H1 (cell line): ENCODE measurements around the gene ZFAND5. TPM values are rescaled to one million over a fixed set of nuclear protein-coding genes. Genes with fewer than 3 reads are reported as not detected.

ENCODE experiments used
- CTCF ChIA-PET: fragments of 300-600 bp; sonication (Branson Sonifier 250); formaldehyde crosslinking; loops from one replicate; lab custom pipeline; 2021; ENCODE audit not compliant: partially characterized antibody; lab: Charles Lee
- POLR2A ChIA-PET: fragments of 300-600 bp; sonication (Branson Sonifier 250); formaldehyde crosslinking; loops from one replicate; lab custom pipeline; 2021; ENCODE audit warnings: inconsistent platforms; ENCODE audit not compliant: partially characterized antibody; lab: Charles Lee
- DNase-seq, 2 experiments: peaks; one replicate each; pipeline versions ENCODE4 v3.0.0 to v3.0.0-alpha.2; 2010 to 2022; ENCODE audit warnings: low spot score in 2 of 2, low read depth in 1 of 2, mixed read lengths in 1 of 2
- FAIRE-seq: peaks from 2 replicates; lab custom pipeline; 2011; peaks lifted over from hg19 to GRCh38; lab: Jason Lieb, UNC
- H2AFZ ChIP-seq: 2 replicates; pipeline ENCODE4 v1.8.1; 2012; ENCODE audit warnings: low read length, inconsistent platforms
- H2AK5ac ChIP-seq: 2 replicates; pipeline ENCODE4 v1.6.1; 2013; ENCODE audit warnings: low read depth, low read length
- H2BK120ac ChIP-seq: replicated peaks from 2 replicates; pipeline ENCODE3; 2013; ENCODE audit warnings: low read depth, low read length, inconsistent platforms
- H2BK12ac ChIP-seq: 2 replicates; pipeline ENCODE4 v1.6.1; 2013; ENCODE audit warnings: low read depth, low read length
- H2BK15ac ChIP-seq: 2 replicates; pipeline ENCODE4 v1.6.1; 2013; ENCODE audit warnings: low read length
- H2BK20ac ChIP-seq: 2 replicates; pipeline ENCODE4 v1.6.1; 2013; ENCODE audit warnings: low read length
- H2BK5ac ChIP-seq: 2 replicates; pipeline ENCODE4 v1.6.1; 2013; ENCODE audit warnings: low read depth, low read length
- H3K14ac ChIP-seq: 2 replicates; pipeline ENCODE4 v1.6.1; 2013; ENCODE audit warnings: inconsistent platforms; ENCODE audit not compliant: insufficient read length
- H3K18ac ChIP-seq: 2 replicates; pipeline ENCODE4 v1.6.1; 2013; ENCODE audit warnings: low read length; ENCODE audit errors: extremely low read depth
- H3K23ac ChIP-seq: 2 replicates; pipeline ENCODE4 v1.6.1; 2013; ENCODE audit warnings: inconsistent platforms; ENCODE audit not compliant: insufficient read length
- H3K23me2 ChIP-seq: 2 replicates; pipeline ENCODE4 v1.6.1; 2013; ENCODE audit warnings: low read depth, low read length
- H3K27ac ChIP-seq: 2 replicates; pipeline ENCODE4 v1.6.1; 2011; ENCODE audit warnings: low read depth, low read length, inconsistent platforms
- H3K27me3 ChIP-seq, 4 experiments: replicated peaks in 1 of 4; 1 replicate in 1 of 4; 2 replicates in 3 of 4; pipeline versions ENCODE4 v1.6.1 to v1.8.1; 2011 to 2013; ENCODE audit warnings: low read length in 3 of 4, mild to moderate bottlenecking in 3 of 4, inconsistent platforms in 2 of 4, mixed read lengths in 2 of 4, moderate library complexity in 1 of 4; ENCODE audit not compliant: control insufficient read depth in 3 of 4, insufficient read depth in 3 of 4; ENCODE audit errors: extremely low read depth in 1 of 4
- H3K36me3 ChIP-seq, 4 experiments: 2 replicates each; pipeline versions ENCODE4 v1.6.1 to v1.8.1; 2011 to 2013; ENCODE audit warnings: mild to moderate bottlenecking in 4 of 4, low read length in 3 of 4, moderate library complexity in 2 of 4, control low read depth in 1 of 4, inconsistent platforms in 1 of 4; ENCODE audit not compliant: insufficient read depth in 4 of 4, control insufficient read depth in 2 of 4
- H3K4ac ChIP-seq: replicated peaks from 2 replicates; pipeline ENCODE3; 2013; ENCODE audit warnings: low read length, low read depth, mixed read lengths, inconsistent platforms; ENCODE audit not compliant: insufficient read length
- H3K4me1 ChIP-seq, 4 experiments: replicated peaks in 1 of 4; 1 replicate in 1 of 4; 2 replicates in 3 of 4; pipeline versions ENCODE4 v1.6.1 to v1.8.1; 2011 to 2013; ENCODE audit warnings: low read length in 3 of 4, inconsistent platforms in 2 of 4, mixed read lengths in 1 of 4; ENCODE audit not compliant: insufficient read depth in 4 of 4, control insufficient read depth in 3 of 4
- H3K4me2 ChIP-seq, 2 experiments: 2 replicates each; pipeline versions ENCODE4 v1.6.1 to v1.8.1; 2011 to 2013; ENCODE audit warnings: low read depth in 2 of 2, low read length in 2 of 2, control low read depth in 1 of 2, inconsistent platforms in 1 of 2, mild to moderate bottlenecking in 1 of 2; ENCODE audit not compliant: insufficient read depth in 1 of 2
- H3K4me3 ChIP-seq, 4 experiments: fragments of 200-600, 300-600 bp in 1 of 4; sonication (generic), shearing (Covaris generic), sonication (Bioruptor Twin) in 1 of 4; 2 replicates each; pipeline versions ENCODE4 v1.5.1 to v1.8.1; 2011 to 2016; ENCODE audit warnings: low read length in 4 of 4, low read depth in 3 of 4, control low read depth in 2 of 4, inconsistent platforms in 2 of 4, mild to moderate bottlenecking in 2 of 4, mixed read lengths in 1 of 4, moderate library complexity in 1 of 4; ENCODE audit not compliant: insufficient read depth in 2 of 4; ENCODE audit errors: extremely low read depth in 1 of 4
- H3K56ac ChIP-seq: replicated peaks from 2 replicates; pipeline ENCODE3; 2013; ENCODE audit warnings: low read depth, mild to moderate bottlenecking, mixed read lengths, low read length, inconsistent platforms; ENCODE audit not compliant: insufficient read length
- H3K79me1 ChIP-seq: 2 replicates; pipeline ENCODE4 v1.6.1; 2013; ENCODE audit warnings: low read depth, low read length, control low read depth
- H3K79me2 ChIP-seq, 2 experiments: 2 replicates each; pipeline versions ENCODE4 v1.6.1 to v1.8.1; 2012 to 2013; ENCODE audit warnings: low read length in 2 of 2, mild to moderate bottlenecking in 2 of 2, inconsistent platforms in 1 of 2; ENCODE audit not compliant: insufficient read depth in 2 of 2, control insufficient read depth in 1 of 2
- H3K9ac ChIP-seq, 4 experiments: replicated peaks in 1 of 4; 1 replicate in 1 of 4; 2 replicates in 3 of 4; pipeline versions ENCODE4 v1.6.1 to v1.8.1; 2011 to 2013; ENCODE audit warnings: low read depth in 3 of 4, low read length in 3 of 4, control low read depth in 2 of 4, mild to moderate bottlenecking in 2 of 4, moderate library complexity in 2 of 4, inconsistent platforms in 1 of 4; ENCODE audit errors: extremely low read depth in 1 of 4
- H3K9me3 ChIP-seq, 2 experiments: 2 replicates each; pipeline versions ENCODE4 v1.6.1 to v1.8.1; 2012 to 2013; ENCODE audit warnings: mild to moderate bottlenecking in 2 of 2, moderate library complexity in 2 of 2, control low read depth in 1 of 2, inconsistent platforms in 1 of 2, low read depth in 1 of 2, low read length in 1 of 2, mixed read lengths in 1 of 2; ENCODE audit not compliant: insufficient read depth in 2 of 2
- H4K20me1 ChIP-seq, 2 experiments: replicated peaks in 1 of 2; 2 replicates each; pipeline versions ENCODE3 to v1.8.1; 2011 to 2013; ENCODE audit warnings: inconsistent platforms in 2 of 2, low read length in 2 of 2, mild to moderate bottlenecking in 1 of 2; ENCODE audit not compliant: insufficient read depth in 2 of 2, control insufficient read depth in 1 of 2
- H4K5ac ChIP-seq: 2 replicates; pipeline ENCODE4 v1.6.1; 2013; ENCODE audit warnings: low read length, low read depth, mixed read lengths, inconsistent platforms; ENCODE audit not compliant: insufficient read length
- H4K8ac ChIP-seq: 2 replicates; pipeline ENCODE4 v1.8.0; 2013; ENCODE audit warnings: mild to moderate bottlenecking, moderate library complexity, low read length, inconsistent platforms; ENCODE audit not compliant: insufficient read depth; ENCODE audit errors: extremely low read depth
- H4K91ac ChIP-seq: replicated peaks from 2 replicates; pipeline ENCODE3; 2013; ENCODE audit warnings: low read length, mixed read lengths, inconsistent platforms; ENCODE audit not compliant: insufficient read length
- CBX5 ChIP-seq: fragments of 300-800, 300-1000 bp; sonication (generic); IDR thresholded peaks from 2 replicates; pipeline ENCODE4 v1.7.1; 2016; ENCODE audit warnings: antibody characterized with exemption, low read length, low read depth
- KDM4A ChIP-seq: IDR thresholded peaks from one replicate; pipeline ENCODE4 v1.7.1; 2012; ENCODE audit warnings: low read depth, mild to moderate bottlenecking, moderate library complexity, low read length, inconsistent platforms; ENCODE audit not compliant: severe bottlenecking
- RAD21 ChIP-seq, 2 experiments: IDR thresholded peaks in 1 of 2; conservative IDR thresholded peaks in 1 of 2; 2 replicates each; pipeline ENCODE4 v1.6.1; 2011; ENCODE audit warnings: low read depth in 2 of 2, low read length in 2 of 2, improper control_type of control experiment in 1 of 2, inconsistent platforms in 1 of 2, mild to moderate bottlenecking in 1 of 2, moderate library complexity in 1 of 2
- SRF ChIP-seq: IDR thresholded peaks from 2 replicates; pipeline ENCODE4 v1.6.1; 2011; ENCODE audit warnings: mild to moderate bottlenecking, low read depth, low read length, moderate library complexity
- SUZ12 ChIP-seq: fragments of 200-600 bp; sonication (generic); IDR thresholded peaks from 2 replicates; pipeline ENCODE4 v1.6.1; 2012; ENCODE audit warnings: mild to moderate bottlenecking, inconsistent platforms, low read length, moderate library complexity, mixed read lengths
- WGBS, 2 experiments: shearing (Covaris generic) in 1 of 2; methylation state at CpG; one replicate each; pipeline versions ENCODE4 v1.1.6 to v1.1.7; 2013 to 2015; ENCODE audit warnings: low lambda C conversion rate in 2 of 2, mixed read lengths in 2 of 2, inconsistent platforms in 1 of 2, low coverage in 1 of 2, missing lambda C conversion rate in 1 of 2; ENCODE audit not compliant: insufficient replicate concordance in 2 of 2, insufficient coverage in 1 of 2, insufficient read length in 1 of 2; ENCODE audit errors: extremely low coverage in 1 of 2, missing lambda C conversion rate in 1 of 2; 5-methylcytosine and 5-hydroxymethylcytosine counted together
- polyA plus RNA-seq, 7 experiments: library from polyadenylated mRNA; depleted of rRNA in 3 of 7; stranded (reverse) in 5 of 7; unstranded in 2 of 7; fragments of >200 nt in 5 of 7; fragments of 200-250 nt in 2 of 7; gene quantifications; 1 replicate in 5 of 7; 2 replicates in 1 of 7; 4 replicates in 1 of 7; pipeline versions ENCODE4 v1.2.1 to v1.2.3, GENCODE V29; 2011 to 2013; ENCODE audit warnings: missing spikeins in 2 of 7, mixed read lengths in 2 of 7
- total RNA-seq: library from RNA; stranded (reverse); fragmentation: NEBNext Ultra II Directional; extraction: Animal tissue kit (Norgen Biotek cat#: 25700); gene quantifications from 2 replicates; pipeline ENCODE4 v1.2.1, GENCODE V29; 2021

The ZFAND5 gene
- total and polyA plus RNA-seq, 2 of the 8 experiments (the other 6 are each of a cell fraction or from before 2014, with no cell fraction given), result 76.7 to 225 TPM

DNA sequence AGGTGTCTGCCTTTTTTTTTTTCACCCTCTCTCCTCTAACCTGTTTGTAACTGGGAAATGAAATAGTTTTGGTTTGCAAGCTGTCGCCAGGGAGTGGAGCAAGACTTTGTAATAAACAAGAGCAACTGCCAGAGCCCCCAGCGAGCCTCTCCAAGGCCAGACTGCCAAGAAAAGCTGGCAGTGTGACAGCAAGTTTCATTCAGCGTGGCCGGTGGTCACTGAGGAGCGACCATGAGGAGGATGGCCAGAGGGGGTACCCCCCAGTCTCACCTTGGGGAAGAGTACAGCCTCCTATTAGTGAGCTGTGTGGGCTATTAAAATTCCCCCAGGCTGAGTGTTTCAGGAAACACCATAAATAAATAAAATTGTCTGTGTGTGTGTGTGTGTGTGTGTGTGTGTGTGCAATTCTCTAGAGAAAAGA, 49.9 kb downstream of the ZFAND5 start:
- no peak overlapping the region for H3K4me2 ChIP-seq
- no peak overlapping the region for H4K8ac ChIP-seq
- H3K18ac ChIP-seq, result no peak overlapping the region
- H2BK15ac ChIP-seq, result no peak overlapping the region
- H3K9me3 ChIP-seq, result no peaks in the 10 kb centered on the region
- no peak overlapping the region for H4K91ac ChIP-seq
- 86% methylated on average over 5 of the region's 5 CpGs; no CpG with 5 or more reads in 1 of the 2 experiments for WGBS, 2 experiments
- H4K20me1 ChIP-seq, result no peaks in the 10 kb centered on the region
- H2BK5ac ChIP-seq, result no peak overlapping the region
- no peak overlapping the region for H3K23ac ChIP-seq
- FAIRE-seq (no peak), DNase-seq (no peak)
- H3K79me2 ChIP-seq, result no peaks in the 10 kb centered on the region
- no peak overlapping the region for H2BK20ac ChIP-seq
- no peak overlapping the region for H2BK12ac ChIP-seq
- CTCF ChIA-PET, result interaction anchor here (0.7 to 2.7 kb wide), 11 partner anchors 9 to 438 kb away, joined by 3 to 11 read pairs (median 4); no protein-coding TSS in a partner anchor
- no peaks in the 10 kb centered on the region for H3K36me3 ChIP-seq
- no peak overlapping the region for H3K4ac ChIP-seq
- H3K9ac ChIP-seq, result no peak overlapping the region
- H3K27me3 ChIP-seq, result no peaks in the 10 kb centered on the region
- no peaks in the 10 kb centered on the region for H3K23me2 ChIP-seq
- no peak overlapping the region for H2AK5ac ChIP-seq
- H4K5ac ChIP-seq, result no peak overlapping the region
- no peaks in the 10 kb centered on the region for H3K79me1 ChIP-seq
- no peak overlapping the region for H2BK120ac ChIP-seq
- no peak overlapping the region for H3K4me3 ChIP-seq
- POLR2A ChIA-PET, result interaction anchor here (0.8 to 1.2 kb wide), 3 partner anchors 41 to 48 kb away, joined by 3 read pairs; no protein-coding TSS in a partner anchor
- H3K56ac ChIP-seq, result no peak overlapping the region
- H3K4me1 ChIP-seq, result peaks cover 0 to 8% (median 6%) of the 10 kb centered on the region in 4 experiments; a peak in 5 of 7 replicates
- TF ChIP-seq KDM4A (no peak), SRF (no peak), SUZ12 (no peak), CBX5 (no peak), RAD21 (IDR thresholded peaks at IDR 0.05 in 1 of 2, conservative IDR thresholded peaks at IDR 0.05 in 1 of 2; ENCODE audit: low read depth in 2 of 2, low read length in 2 of 2) (no peak)
- TF ChIP-seq, all 59 proteins: peak for 0
- Histone ChIP-seq H3K27ac (no peak overlapping the region), H2AFZ (0 out of 2 replicates have a peak overlapping the region, but pooled peaks have one; percentile 51), H3K14ac (no peak overlapping the region)
